A673 (cell line): Measurements from ENCODE around the gene GPR68. TPM values are rescaled to one million over a fixed set of nuclear protein-coding genes. Genes with fewer than 3 reads are reported as not detected.

Source experiments
- BruUV-seq: library from RNA; stranded (reverse); fragments of 400-500 nt; replicated peaks from 2 replicates; lab custom pipeline; 2021; lab: Mats Ljungman, UMichigan
- CTCF ChIA-PET: fragments of 300-600 bp; sonication (Branson Sonifier 250); formaldehyde crosslinking; loops from one replicate; lab custom pipeline; 2022; ENCODE audit warnings: antibody characterized with exemption; lab: Charles Lee
- POLR2A ChIA-PET: fragments of 300-600 bp; sonication (Branson Sonifier 250); formaldehyde crosslinking; loops from one replicate; lab custom pipeline; 2022; ENCODE audit warnings: antibody characterized with exemption; ENCODE audit not compliant: low non-redundant PET; lab: Charles Lee
- DNase-seq: peaks from one replicate; pipeline ENCODE4 v3.0.0-alpha.2; 2015; ENCODE audit warnings: low spot score
- H3K27ac ChIP-seq: fragments of 200-600 bp; sonication (generic); 2 replicates; pipeline ENCODE4 v1.5.1; 2016; ENCODE audit warnings: mixed run types, low read depth, mild to moderate bottlenecking, mixed read lengths, antibody characterized with exemption, low read length; ENCODE audit not compliant: poor library complexity, severe bottlenecking
- H3K27me3 ChIP-seq: fragments of 200-600 bp; sonication (generic); replicated peaks from 2 replicates; pipeline ENCODE4 v1.6.1; 2017; ENCODE audit warnings: mixed run types, low read depth, mild to moderate bottlenecking, mixed read lengths, antibody characterized with exemption, low read length; ENCODE audit not compliant: insufficient read depth, poor library complexity
- H3K36me3 ChIP-seq: fragments of 200-600 bp; sonication (generic); 2 replicates; pipeline ENCODE4 v1.6.1; 2016; ENCODE audit warnings: mixed run types, mild to moderate bottlenecking, mixed read lengths, antibody characterized with exemption, low read length; ENCODE audit not compliant: insufficient read depth, poor library complexity, severe bottlenecking
- H3K4me1 ChIP-seq: fragments of 200-600 bp; sonication (generic); 2 replicates; pipeline ENCODE4 v1.6.1; 2017; ENCODE audit warnings: mixed run types, mild to moderate bottlenecking, mixed read lengths, antibody characterized with exemption, low read length; ENCODE audit not compliant: insufficient read depth, poor library complexity, severe bottlenecking
- H3K4me3 ChIP-seq: fragments of 200-600 bp; sonication (generic); 2 replicates; pipeline ENCODE4 v1.5.1; 2016; ENCODE audit warnings: low read depth, mixed run types, mild to moderate bottlenecking, mixed read lengths, low read length; ENCODE audit not compliant: poor library complexity, severe bottlenecking
- H3K9me3 ChIP-seq: fragments of 200-600 bp; sonication (generic); 2 replicates; pipeline ENCODE4 v1.6.1; 2016; ENCODE audit warnings: mixed run types, low read depth, mild to moderate bottlenecking, mixed read lengths, antibody characterized with exemption, low read length; ENCODE audit not compliant: poor library complexity, severe bottlenecking
- EZH2 ChIP-seq: fragments of 200-600 bp; sonication (generic); IDR thresholded peaks from 2 replicates; pipeline ENCODE4 v1.6.1; 2017; ENCODE audit warnings: borderline replicate concordance, low read depth, mild to moderate bottlenecking, mixed read lengths, antibody characterized with exemption, low read length; ENCODE audit not compliant: poor library complexity, severe bottlenecking
- intact Hi-C: fragments of 100-400 bp; cut with micrococcal nuclease; formaldehyde crosslinking; loops from one replicate; pipeline ENCODE4 v1.10.0; 2022; ENCODE audit not compliant: unreplicated experiment
- total RNA-seq: library from RNA; stranded (reverse); gene quantifications from 2 replicates; pipeline ENCODE4 v1.2.3, GENCODE V29; 2021
- TF ChIP-seq, protein P1 (sequence below): fragments of 300-800, 200-600 bp; sonication (generic); conservative IDR thresholded peaks from 2 replicates; pipeline ENCODE4 v1.5.1; 2017; ENCODE audit warnings: low read depth, mild to moderate bottlenecking, antibody characterized with exemption, low read length, moderate library complexity, mixed read lengths

Gene GPR68
- total RNA-seq, 1 experiment from 2014 or later = 0.30 TPM

DNA sequence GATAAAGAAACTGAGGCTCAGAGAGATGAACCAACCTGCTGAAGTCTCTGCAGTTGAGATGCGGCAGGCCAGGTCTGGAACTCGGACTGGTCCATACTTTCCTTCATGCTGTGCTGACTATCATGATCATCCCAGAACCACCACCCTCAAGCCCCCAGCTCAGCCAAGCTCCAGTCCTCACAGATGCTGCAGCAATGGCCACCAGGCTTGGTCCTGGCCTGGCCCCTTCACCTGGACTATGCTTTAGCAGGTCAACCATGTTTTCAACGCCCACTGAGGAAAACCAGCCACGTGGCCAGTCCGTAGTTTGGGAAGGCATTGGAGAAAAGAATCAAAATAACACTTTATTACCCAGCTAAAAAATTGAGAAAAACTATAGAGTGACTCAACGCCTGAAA is 1.4 kb downstream of the GPR68 start:
- intact Hi-C loops = no loop called here
- TF ChIP-seq, protein P1, sequence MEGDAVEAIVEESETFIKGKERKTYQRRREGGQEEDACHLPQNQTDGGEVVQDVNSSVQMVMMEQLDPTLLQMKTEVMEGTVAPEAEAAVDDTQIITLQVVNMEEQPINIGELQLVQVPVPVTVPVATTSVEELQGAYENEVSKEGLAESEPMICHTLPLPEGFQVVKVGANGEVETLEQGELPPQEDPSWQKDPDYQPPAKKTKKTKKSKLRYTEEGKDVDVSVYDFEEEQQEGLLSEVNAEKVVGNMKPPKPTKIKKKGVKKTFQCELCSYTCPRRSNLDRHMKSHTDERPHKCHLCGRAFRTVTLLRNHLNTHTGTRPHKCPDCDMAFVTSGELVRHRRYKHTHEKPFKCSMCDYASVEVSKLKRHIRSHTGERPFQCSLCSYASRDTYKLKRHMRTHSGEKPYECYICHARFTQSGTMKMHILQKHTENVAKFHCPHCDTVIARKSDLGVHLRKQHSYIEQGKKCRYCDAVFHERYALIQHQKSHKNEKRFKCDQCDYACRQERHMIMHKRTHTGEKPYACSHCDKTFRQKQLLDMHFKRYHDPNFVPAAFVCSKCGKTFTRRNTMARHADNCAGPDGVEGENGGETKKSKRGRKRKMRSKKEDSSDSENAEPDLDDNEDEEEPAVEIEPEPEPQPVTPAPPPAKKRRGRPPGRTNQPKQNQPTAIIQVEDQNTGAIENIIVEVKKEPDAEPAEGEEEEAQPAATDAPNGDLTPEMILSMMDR = no peak
- no peak for TF ChIP-seq EZH2
- Histone ChIP-seq H3K36me3 (no peaks in the 10 kb centered on the region), H3K27me3 (no peaks in the 10 kb centered on the region), H3K9me3 (no peaks in the 10 kb centered on the region), H3K4me1 (peaks cover 18% of the 10 kb centered on the region), H3K4me3 (no peak overlapping the region), H3K27ac (no peak overlapping the region)
- no peak for DNase-seq
- ChIA-PET CTCF (interaction anchor here (0.9 kb wide), 1 partner anchor 66 kb away, joined by 3 read pairs; no protein-coding TSS in a partner anchor), POLR2A (no interaction called here)
- no TSS peak for BruUV-seq

- intact Hi-C loops = no loop called here
- Histone ChIP-seq H3K4me3 (no peak overlapping the region), H3K4me1 (peaks cover 18% of the 10 kb centered on the region), H3K36me3 (no peaks in the 10 kb centered on the region), H3K9me3 (no peaks in the 10 kb centered on the region), H3K27me3 (no peaks in the 10 kb centered on the region), H3K27ac (no peak overlapping the region)
- DNase-seq = no peak
- no TSS peak for BruUV-seq
- POLR2A ChIA-PET = no interaction called here
- no peak for TF ChIP-seq EZH2
- TF ChIP-seq, protein P1 = no peak
- CTCF ChIA-PET = interaction anchor here (0.9 kb wide), 1 partner anchor 30 kb away, joined by 3 read pairs; no protein-coding TSS in a partner anchor
These were observed 1.9 kb downstream of the GPR68 start for GRCh38 chr14:91242635-91243034.

DNA sequence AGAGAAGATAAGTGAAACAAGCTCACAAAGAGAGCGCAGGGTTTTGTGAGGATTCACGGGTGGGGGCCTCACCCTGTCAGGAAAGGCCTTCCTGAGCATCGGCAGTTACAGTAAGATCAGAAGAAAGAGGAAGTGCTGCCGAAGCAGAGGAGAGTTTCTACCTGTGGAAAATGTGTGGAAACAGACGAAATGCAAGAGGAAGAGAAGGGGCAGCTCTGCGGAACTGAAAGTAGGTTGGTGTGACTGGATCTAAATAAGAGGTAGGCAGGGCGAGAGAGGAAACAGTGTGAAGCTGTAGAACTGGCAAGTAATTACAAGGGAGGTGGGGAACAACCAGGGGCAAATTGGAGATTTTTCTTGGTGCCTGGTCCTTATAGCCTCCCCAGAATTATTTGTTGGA is 2.6 kb downstream of the GPR68 start:
- Histone ChIP-seq H3K4me3 (no peak overlapping the region), H3K9me3 (no peaks in the 10 kb centered on the region), H3K36me3 (no peaks in the 10 kb centered on the region), H3K27ac (no peak overlapping the region), H3K27me3 (no peaks in the 10 kb centered on the region), H3K4me1 (peaks cover 18% of the 10 kb centered on the region)
- no peak for DNase-seq
- POLR2A ChIA-PET = no interaction called here
- no TSS peak for BruUV-seq
- intact Hi-C loops = no loop called here
- TF ChIP-seq, protein P1 = no peak
- TF ChIP-seq EZH2 = no peak
- CTCF ChIA-PET = interaction anchor here (0.9 kb wide), 1 partner anchor 29 kb away, joined by 3 read pairs; no protein-coding TSS in a partner anchor
